ENCODE data around the gene LYRM2. TPM values are rescaled to one million over a fixed set of nuclear protein-coding genes. Genes with fewer than 3 reads are reported as not detected.

Gene LYRM2
- total and polyA plus RNA-seq, 9 donors: 11.8 to 44.0 (median 26.2) TPM

DNA sequence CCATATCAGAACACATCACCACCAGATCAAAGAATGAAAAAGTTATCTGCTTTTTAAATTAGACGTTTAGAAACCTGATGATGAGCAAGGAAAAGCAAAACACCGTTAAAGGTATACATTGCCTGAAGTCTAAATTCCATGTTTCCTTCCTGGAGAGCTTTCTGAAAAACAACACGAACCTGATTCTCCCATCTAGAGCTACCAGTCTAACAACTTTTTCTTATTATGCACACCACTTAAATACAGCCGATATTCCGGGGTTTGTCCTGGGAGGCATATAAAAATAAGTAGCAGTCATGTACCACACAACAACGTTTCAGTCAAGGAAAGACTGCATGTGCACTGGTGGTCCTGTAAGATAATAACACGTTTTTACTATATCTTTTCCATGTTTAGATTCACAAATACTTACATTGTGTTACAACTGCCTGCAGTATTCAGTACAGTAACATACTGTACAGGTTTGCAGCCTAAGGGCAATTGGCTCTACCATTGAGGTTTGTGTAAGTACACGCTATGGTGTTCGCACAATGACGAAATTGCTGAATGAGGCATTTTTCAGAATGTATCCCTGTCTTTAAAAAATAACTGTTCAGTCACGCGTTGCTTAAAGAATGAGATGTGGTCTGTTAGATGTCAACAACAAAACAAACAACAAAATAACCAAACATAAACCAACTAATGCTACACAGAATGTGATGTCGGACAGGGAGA, 19.1 kb upstream of the LYRM2 start:
- TF ChIP-seq, protein P1, sequence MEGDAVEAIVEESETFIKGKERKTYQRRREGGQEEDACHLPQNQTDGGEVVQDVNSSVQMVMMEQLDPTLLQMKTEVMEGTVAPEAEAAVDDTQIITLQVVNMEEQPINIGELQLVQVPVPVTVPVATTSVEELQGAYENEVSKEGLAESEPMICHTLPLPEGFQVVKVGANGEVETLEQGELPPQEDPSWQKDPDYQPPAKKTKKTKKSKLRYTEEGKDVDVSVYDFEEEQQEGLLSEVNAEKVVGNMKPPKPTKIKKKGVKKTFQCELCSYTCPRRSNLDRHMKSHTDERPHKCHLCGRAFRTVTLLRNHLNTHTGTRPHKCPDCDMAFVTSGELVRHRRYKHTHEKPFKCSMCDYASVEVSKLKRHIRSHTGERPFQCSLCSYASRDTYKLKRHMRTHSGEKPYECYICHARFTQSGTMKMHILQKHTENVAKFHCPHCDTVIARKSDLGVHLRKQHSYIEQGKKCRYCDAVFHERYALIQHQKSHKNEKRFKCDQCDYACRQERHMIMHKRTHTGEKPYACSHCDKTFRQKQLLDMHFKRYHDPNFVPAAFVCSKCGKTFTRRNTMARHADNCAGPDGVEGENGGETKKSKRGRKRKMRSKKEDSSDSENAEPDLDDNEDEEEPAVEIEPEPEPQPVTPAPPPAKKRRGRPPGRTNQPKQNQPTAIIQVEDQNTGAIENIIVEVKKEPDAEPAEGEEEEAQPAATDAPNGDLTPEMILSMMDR (IDR thresholded peaks at IDR 0.05): no peak
- TF ChIP-seq POLR2A (IDR thresholded peaks at IDR 0.05): no peak
- no peak for TF ChIP-seq EP300 (IDR thresholded peaks at IDR 0.05)
- 89 to 90% (median 90%) methylated on average over 13 of the region's 13 CpGs for WGBS, 3 donors
- Histone ChIP-seq H3K27me3 (no peaks in the 10 kb centered on the region), H3K27ac (no peak overlapping the region), H3K36me3 (no peaks in the 10 kb centered on the region), H3K4me1 (ENCODE audit: insufficient read depth) (no peaks in the 10 kb centered on the region), H3K9me3 (no peaks in the 10 kb centered on the region), H3K4me3 (no peak overlapping the region)
- DNase-seq: no peak
- intact Hi-C loops (cut with DNase I): no loop called here

GRCh38 chr6:89655122-89655521, 16.6 kb upstream of the LYRM2 start:
- Histone ChIP-seq H3K9me3 (no peaks in the 10 kb centered on the region), H3K27me3 (no peaks in the 10 kb centered on the region), H3K36me3 (no peaks in the 10 kb centered on the region), H3K27ac (no peak overlapping the region), H3K4me3 (no peak overlapping the region), H3K4me1 (ENCODE audit: insufficient read depth) (no peaks in the 10 kb centered on the region)
- DNase-seq: no peak
- no peak for TF ChIP-seq EP300 (IDR thresholded peaks at IDR 0.05)
- TF ChIP-seq POLR2A (IDR thresholded peaks at IDR 0.05): no peak
- TF ChIP-seq, protein P1 (IDR thresholded peaks at IDR 0.05): no peak
- 68 to 70% (median 69%) methylated on average over 2 of the region's 2 CpGs for WGBS, 3 donors
- intact Hi-C loops (cut with DNase I): no loop called here

DNA sequence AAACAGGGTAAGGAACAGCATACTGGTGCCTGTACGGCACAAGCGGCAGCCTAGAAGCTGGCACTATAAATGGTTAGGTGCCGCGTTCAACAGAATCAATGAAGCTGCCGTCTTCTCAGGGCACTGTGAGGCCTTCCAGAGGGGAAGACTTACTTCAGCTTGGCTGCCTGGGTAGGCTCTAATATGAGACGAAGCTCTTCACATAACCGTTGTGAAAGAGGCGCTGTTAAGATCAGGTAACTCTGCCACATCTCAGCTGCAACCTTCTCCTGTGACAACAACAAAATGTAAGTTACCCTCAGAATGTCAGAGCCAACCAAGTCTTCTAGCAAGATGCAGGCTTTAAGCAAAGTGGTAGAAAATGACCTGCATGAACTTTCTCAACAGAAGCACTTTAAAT, 12.0 kb upstream of the LYRM2 start:
- H3K36me3 ChIP-seq: no peaks in the 10 kb centered on the region
- 92 to 93% (median 92%) methylated on average over 8 of the region's 8 CpGs for WGBS, 3 donors
- intact Hi-C loops (cut with DNase I): no loop called here
- no peak overlapping the region for H3K27ac ChIP-seq
- no peak for DNase-seq
- no peaks in the 10 kb centered on the region for H3K4me1 ChIP-seq (ENCODE audit: insufficient read depth)
- H3K27me3 ChIP-seq: no peaks in the 10 kb centered on the region
- H3K4me3 ChIP-seq: no peak overlapping the region
- H3K9me3 ChIP-seq: no peaks in the 10 kb centered on the region
- no peak for TF ChIP-seq POLR2A (IDR thresholded peaks at IDR 0.05)
- TF ChIP-seq EP300 (IDR thresholded peaks at IDR 0.05): no peak
- TF ChIP-seq, protein P1 (IDR thresholded peaks at IDR 0.05): no peak

DNA sequence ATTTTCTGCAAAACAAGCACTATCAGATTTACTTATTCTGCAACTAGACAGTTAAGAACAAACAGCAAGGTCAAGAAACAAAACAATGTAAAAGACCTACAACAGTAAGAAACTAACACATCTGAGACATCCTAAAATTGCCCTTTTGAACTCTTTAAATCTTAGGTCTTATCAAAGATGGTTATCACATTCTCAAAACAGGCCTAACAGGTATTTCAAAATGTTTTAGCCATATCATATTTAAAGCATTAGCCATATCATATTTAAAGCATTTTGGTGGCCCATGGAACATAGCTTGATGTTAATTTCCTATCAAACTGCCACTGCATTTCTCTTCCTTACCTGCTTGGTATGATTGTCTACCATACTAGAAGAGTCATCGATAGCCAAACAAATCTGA, 11.1 kb upstream of the LYRM2 start:
- no peaks in the 10 kb centered on the region for H3K9me3 ChIP-seq
- no peak overlapping the region for H3K27ac ChIP-seq
- no peak overlapping the region for H3K4me3 ChIP-seq
- intact Hi-C loops (cut with DNase I): no loop called here
- no peak for TF ChIP-seq POLR2A (IDR thresholded peaks at IDR 0.05)
- no peaks in the 10 kb centered on the region for H3K4me1 ChIP-seq (ENCODE audit: insufficient read depth)
- DNase-seq: no peak
- no peaks in the 10 kb centered on the region for H3K27me3 ChIP-seq
- H3K36me3 ChIP-seq: no peaks in the 10 kb centered on the region
- 92 to 97% (median 97%) methylated on average over 1 of the region's 1 CpG for WGBS, 3 donors

- no peaks in the 10 kb centered on the region for H3K4me1 ChIP-seq (ENCODE audit: insufficient read depth)
- no peak for DNase-seq
- WGBS, 3 donors: 87 to 95% (median 93%) methylated on average over 4 of the region's 4 CpGs
- no peaks in the 10 kb centered on the region for H3K36me3 ChIP-seq
- H3K27ac ChIP-seq: no peak overlapping the region
- no peaks in the 10 kb centered on the region for H3K27me3 ChIP-seq
- H3K4me3 ChIP-seq: no peak overlapping the region
- intact Hi-C loops (cut with DNase I): no loop called here
- TF ChIP-seq EP300 (IDR thresholded peaks at IDR 0.05) (no peak), POLR2A (IDR thresholded peaks at IDR 0.05) (no peak)
- TF ChIP-seq, protein P1 (IDR thresholded peaks at IDR 0.05): no peak
- no peaks in the 10 kb centered on the region for H3K9me3 ChIP-seq
Observed at GRCh38 chr6:89644864-89645263, 6.3 kb upstream of the LYRM2 start.

All from ovary (tissue), 9 donors.